ENCODE measurements around the gene MED9. TPM values are rescaled to one million over a fixed set of nuclear protein-coding genes. Genes with fewer than 3 reads are reported as not detected.

MED9 gene
- total and polyA plus RNA-seq, 2 of the 8 experiments (the other 6 are each of a cell fraction or from before 2014, with no cell fraction given): 15.8 to 19.7 TPM

DNA sequence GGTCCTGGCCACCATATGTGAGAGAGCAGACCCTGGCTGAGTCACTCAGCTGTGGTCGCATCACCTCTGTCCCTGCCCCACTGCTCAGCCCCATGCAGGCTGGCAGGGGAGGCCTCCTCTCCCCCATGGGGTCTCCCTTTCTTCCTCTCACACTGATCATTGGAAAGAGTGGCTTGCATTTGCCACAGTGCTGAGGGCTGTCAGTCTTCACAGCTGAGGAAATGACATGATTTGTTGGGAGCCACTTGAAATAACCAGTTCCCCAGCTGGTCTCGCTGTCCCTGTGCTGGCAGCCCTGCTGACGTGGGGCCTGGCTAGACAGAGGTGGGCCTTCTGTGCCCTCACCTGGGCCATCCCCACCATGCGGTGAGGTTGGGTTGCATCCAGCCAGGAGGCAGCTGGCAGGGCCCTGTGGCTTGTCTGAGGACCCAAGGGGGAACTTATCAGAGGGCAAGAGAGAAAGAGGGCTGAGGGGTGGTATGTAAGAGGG, 30.1 kb upstream of the MED9 start (continued):
- TF ChIP-seq RNF2 (IDR thresholded peaks at IDR 0.05; ENCODE audit: borderline replicate concordance, low read depth, low read length, missing control alignments, poor library complexity, severe bottlenecking) (no peak), PHF8 (conservative IDR thresholded peaks at IDR 0.05; ENCODE audit: low read depth, low read length) (no peak), RFX5 (IDR thresholded peaks at IDR 0.05; ENCODE audit: borderline replicate concordance, low read depth, low read length) (no peak)
